IMR-90 (cell line): ENCODE results near the gene RIMS3. TPM values are rescaled to one million over a fixed set of nuclear protein-coding genes. Genes with fewer than 3 reads are reported as not detected.

Source experiments
- ATAC-seq: fragments of 200-7000 bp; cut with Tn5 transposase; 2 replicates; pipeline ENCODE4 v1.9.1; 2020; ENCODE audit warnings: low read depth, mild to moderate bottlenecking, moderate library complexity
- BruUV-seq: library from RNA; stranded (reverse); fragments of 400-500 nt; replicated peaks from 2 replicates; lab custom pipeline; 2021; lab: Mats Ljungman, UMichigan
- CTCF ChIA-PET: fragments of 300-600 bp; formaldehyde crosslinking; extraction: SDS; loops from one replicate; lab custom pipeline; 2021; ENCODE audit warnings: antibody characterized with exemption; lab: Yijun Ruan, JAX
- POLR2A ChIA-PET: fragments of 300-600 bp; sonication (Branson Sonifier 250); formaldehyde crosslinking; loops from one replicate; lab custom pipeline; 2022; ENCODE audit warnings: antibody characterized with exemption; ENCODE audit not compliant: unreplicated experiment; lab: Charles Lee
- DNase-seq: peaks from one replicate; pipeline ENCODE4 v3.0.0; 2013
- H2AFZ ChIP-seq: replicated peaks from 2 replicates; pipeline ENCODE3; 2013; ENCODE audit warnings: low read length, mild to moderate bottlenecking; ENCODE audit not compliant: poor library complexity
- H2AK5ac ChIP-seq: 2 replicates; pipeline ENCODE4 v1.6.1; 2013; ENCODE audit warnings: low read depth, low read length, inconsistent platforms
- H2AK9ac ChIP-seq: replicated peaks from 2 replicates; pipeline ENCODE3; 2013; ENCODE audit warnings: mild to moderate bottlenecking, low read depth, low read length, moderate library complexity; ENCODE audit not compliant: poor library complexity
- H2BK120ac ChIP-seq: 2 replicates; pipeline ENCODE4 v1.6.1; 2013; ENCODE audit warnings: low read depth, low read length, inconsistent platforms
- H2BK15ac ChIP-seq: 3 replicates; pipeline ENCODE4 v1.6.1; 2013; ENCODE audit warnings: low read depth, low read length, inconsistent platforms
- H2BK20ac ChIP-seq: 2 replicates; pipeline ENCODE4 v1.6.1; 2013; ENCODE audit warnings: low read depth, mild to moderate bottlenecking, inconsistent platforms, low read length, moderate library complexity
- H2BK5ac ChIP-seq: 2 replicates; pipeline ENCODE4 v1.6.1; 2013; ENCODE audit warnings: mild to moderate bottlenecking, low read depth, low read length, inconsistent platforms; ENCODE audit not compliant: poor library complexity, severe bottlenecking
- H3K14ac ChIP-seq: replicated peaks from 2 replicates; pipeline ENCODE4 v1.6.1; 2013; ENCODE audit warnings: low read depth, low read length, inconsistent platforms
- H3K18ac ChIP-seq: 2 replicates; pipeline ENCODE4 v1.6.1; 2013; ENCODE audit warnings: low read depth, low read length, control low read depth
- H3K23ac ChIP-seq: 2 replicates; pipeline ENCODE4 v1.6.1; 2013; ENCODE audit warnings: low read depth, low read length, inconsistent platforms
- H3K27ac ChIP-seq: 2 replicates; pipeline ENCODE4 v1.5.1; 2013; ENCODE audit warnings: mild to moderate bottlenecking, control low read depth, low read length; ENCODE audit not compliant: insufficient read depth
- H3K27me3 ChIP-seq: 2 replicates; pipeline ENCODE4 v1.6.1; 2013; ENCODE audit warnings: low read length; ENCODE audit not compliant: control insufficient read depth, insufficient read depth
- H3K36me3 ChIP-seq: 2 replicates; pipeline ENCODE4 v1.6.1; 2013; ENCODE audit warnings: low read length, mixed read lengths; ENCODE audit not compliant: control insufficient read depth, insufficient read depth
- H3K4ac ChIP-seq: 2 replicates; pipeline ENCODE4 v1.6.1; 2013; ENCODE audit warnings: low read depth, low read length, inconsistent platforms
- H3K4me1 ChIP-seq: 2 replicates; pipeline ENCODE4 v1.6.1; 2013; ENCODE audit warnings: low read length, mixed read lengths; ENCODE audit not compliant: control insufficient read depth, insufficient read depth
- H3K4me2 ChIP-seq: 2 replicates; pipeline ENCODE4 v1.6.1; 2013; ENCODE audit warnings: low read depth, mild to moderate bottlenecking, control low read depth, low read length, moderate library complexity
- H3K4me3 ChIP-seq: 2 replicates; pipeline ENCODE4 v1.5.1; 2013; ENCODE audit warnings: low read depth, mild to moderate bottlenecking, control low read depth, low read length, moderate library complexity; ENCODE audit not compliant: insufficient read depth
- H3K56ac ChIP-seq: 2 replicates; pipeline ENCODE4 v1.6.1; 2013; ENCODE audit warnings: low read length, inconsistent platforms; ENCODE audit not compliant: insufficient read depth; ENCODE audit errors: extremely low read depth
- H3K79me1 ChIP-seq, 2 experiments: 2 replicates each; pipeline ENCODE4 v1.6.1; 2013; ENCODE audit warnings: low read length in 2 of 2, inconsistent platforms in 1 of 2, low read depth in 1 of 2
- H3K9ac ChIP-seq: 2 replicates; pipeline ENCODE4 v1.6.1; 2013; ENCODE audit warnings: low read depth, low read length, control low read depth
- H3K9me1 ChIP-seq: 2 replicates; pipeline ENCODE4 v1.6.1; 2013; ENCODE audit warnings: low read length, inconsistent platforms; ENCODE audit not compliant: insufficient read depth
- H3K9me3 ChIP-seq: 2 replicates; pipeline ENCODE4 v1.6.1; 2013; ENCODE audit warnings: low read length; ENCODE audit not compliant: control insufficient read depth, insufficient read depth
- H4K20me1 ChIP-seq: 2 replicates; pipeline ENCODE4 v1.6.1; 2013; ENCODE audit warnings: low read length, inconsistent platforms; ENCODE audit not compliant: insufficient read depth
- H4K5ac ChIP-seq: 2 replicates; pipeline ENCODE4 v1.6.1; 2013; ENCODE audit warnings: mild to moderate bottlenecking, low read depth, low read length, control low read depth
- H4K8ac ChIP-seq, 2 experiments: 2 replicates each; pipeline ENCODE4 v1.6.1; 2013; ENCODE audit warnings: low read depth in 2 of 2, low read length in 2 of 2, control low read depth in 1 of 2, inconsistent platforms in 1 of 2
- H4K91ac ChIP-seq: 2 replicates; pipeline ENCODE4 v1.6.1; 2013; ENCODE audit warnings: low read depth, low read length, inconsistent platforms; ENCODE audit not compliant: insufficient read depth
- BHLHE40 ChIP-seq: fragments of 150-350 bp; IDR thresholded peaks from 2 replicates; pipeline ENCODE4 v1.6.1; 2016; ENCODE audit warnings: mild to moderate bottlenecking, low read depth, low read length
- CHD1 ChIP-seq: IDR thresholded peaks from 2 replicates; pipeline ENCODE4 v1.6.1; 2012; ENCODE audit warnings: low read depth, low read length, improper control_type of control experiment
- FOS ChIP-seq: fragments of 150-350 bp; IDR thresholded peaks from 2 replicates; pipeline ENCODE4 v1.6.1; 2016; ENCODE audit warnings: low read depth, low read length
- MAFK ChIP-seq: IDR thresholded peaks from 2 replicates; pipeline ENCODE4 v1.6.1; 2012; ENCODE audit warnings: low read depth, low read length, improper control_type of control experiment
- MAZ ChIP-seq: IDR thresholded peaks from 2 replicates; pipeline ENCODE4 v1.6.1; 2012; ENCODE audit warnings: low read depth, mild to moderate bottlenecking, low read length, improper control_type of control experiment, moderate library complexity, borderline replicate concordance
- MXI1 ChIP-seq: IDR thresholded peaks from 2 replicates; pipeline ENCODE4 v1.6.1; 2012; ENCODE audit warnings: low read depth, mild to moderate bottlenecking, low read length, moderate library complexity, borderline replicate concordance
- NFE2L2 ChIP-seq: fragments of 150-350 bp; IDR thresholded peaks from 2 replicates; pipeline ENCODE4 v1.6.1; 2016; ENCODE audit warnings: low read depth, mild to moderate bottlenecking, low read length
- POLR2A ChIP-seq: IDR thresholded peaks from 2 replicates; pipeline ENCODE4 v1.6.1; 2012; ENCODE audit warnings: mild to moderate bottlenecking, low read depth, low read length
- RAD21 ChIP-seq: IDR thresholded peaks from 2 replicates; pipeline ENCODE4 v1.6.1; 2012; ENCODE audit warnings: low read length, improper control_type of control experiment
- RCOR1 ChIP-seq: IDR thresholded peaks from 2 replicates; pipeline ENCODE4 v1.6.1; 2012; ENCODE audit warnings: mild to moderate bottlenecking, low read length, improper control_type of control experiment; ENCODE audit not compliant: insufficient replicate concordance
- RFX5 ChIP-seq: IDR thresholded peaks from 2 replicates; pipeline ENCODE4 v1.8.0; 2012; ENCODE audit warnings: low read depth, mild to moderate bottlenecking, low read length, moderate library complexity
- WGBS, 2 experiments: methylation state at CpG; one replicate each; pipeline versions ENCODE4 v1.1.5 to v1.1.7; 2013; ENCODE audit warnings: missing lambda C conversion rate in 2 of 2; ENCODE audit not compliant: insufficient read length in 1 of 2; ENCODE audit errors: extremely low coverage in 2 of 2; 5-methylcytosine and 5-hydroxymethylcytosine counted together
- dilution Hi-C: fragments of 300-500 bp; cut with HindIII; formaldehyde crosslinking; loops from one replicate; pipeline ENCODE4 v1.14.3; 2018; ENCODE audit warnings: low sequenced_read_pairs; ENCODE audit not compliant: unreplicated experiment
- in situ Hi-C: fragments of 300-500 bp; cut with MboI; formaldehyde crosslinking; loops from 3 replicates; pipeline ENCODE4 v1.14.3; 2019; ENCODE audit warnings: low sequenced_read_pairs, inconsistent platforms, mixed read lengths
- intact Hi-C: fragments of 100-400 bp; cut with micrococcal nuclease; formaldehyde crosslinking; loops from 2 replicates; pipeline ENCODE4 v1.10.0; 2022
- polyA plus RNA-seq, 3 experiments: library from polyadenylated mRNA; depleted of rRNA; stranded (reverse); fragments of >200 nt; gene quantifications; 2 replicates each; pipeline ENCODE4 v1.2.3, GENCODE V29; 2012; ENCODE audit warnings: low replicate concordance in 1 of 3
- total RNA-seq: library from RNA; depleted of rRNA; stranded (reverse); fragments of >200 nt; gene quantifications from 2 replicates; pipeline ENCODE4 v1.2.3, GENCODE V29; 2012
- TF ChIP-seq, protein P1 (sequence below): fragments of 150-350 bp; IDR thresholded peaks from 2 replicates; pipeline ENCODE4 v1.6.1; 2017; ENCODE audit warnings: mild to moderate bottlenecking, antibody characterized with exemption, low read length, low read depth
- TF ChIP-seq, protein P2 (sequence below): conservative IDR thresholded peaks from 2 replicates; pipeline ENCODE4 v1.5.1; 2012; ENCODE audit warnings: mild to moderate bottlenecking, low read depth, low read length, improper control_type of control experiment
- TF ChIP-seq, protein P3 (sequence below): fragments of 150-350 bp; IDR thresholded peaks from 2 replicates; pipeline ENCODE4 v1.6.1; 2016; ENCODE audit warnings: low read depth, mild to moderate bottlenecking, low read length, moderate library complexity, borderline replicate concordance

RIMS3 gene
- total and polyA plus RNA-seq, 2 of the 4 experiments (the other 2 are of a cell fraction), result 0.10 to 0.36 TPM

DNA sequence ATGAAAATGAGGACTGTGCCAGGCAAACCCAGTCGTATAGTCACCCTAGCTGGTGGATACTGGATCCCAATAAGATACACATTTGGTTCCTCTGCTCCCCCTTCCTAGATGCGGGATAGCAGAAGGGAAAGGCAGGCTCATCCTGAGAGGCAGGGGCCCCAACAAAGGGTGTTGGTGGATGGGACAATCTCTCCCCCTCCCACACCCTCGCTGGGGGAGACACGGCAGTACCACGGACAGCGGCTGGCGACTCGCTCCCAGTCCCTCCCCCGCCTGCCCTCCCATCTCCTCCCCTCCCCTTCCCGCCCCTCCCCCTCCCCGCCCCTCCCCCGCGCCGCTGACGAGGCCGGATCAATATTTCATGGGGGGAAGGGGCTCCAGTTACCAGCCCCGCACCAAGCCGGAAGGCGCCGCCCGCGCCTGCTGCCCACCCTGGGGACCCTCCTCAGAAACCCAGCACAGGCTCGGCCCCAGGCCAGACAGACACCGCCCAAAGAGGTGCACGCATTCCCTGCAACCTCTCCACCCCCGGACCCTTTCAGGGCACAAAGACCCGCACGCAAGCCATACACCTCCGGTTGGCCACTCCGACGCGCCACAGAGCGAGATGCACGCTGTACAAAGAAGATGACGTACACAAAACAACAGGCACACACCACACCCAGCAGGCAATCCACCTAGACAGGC, 11.5 kb downstream of the RIMS3 start (continued):
- TF ChIP-seq, protein P1, sequence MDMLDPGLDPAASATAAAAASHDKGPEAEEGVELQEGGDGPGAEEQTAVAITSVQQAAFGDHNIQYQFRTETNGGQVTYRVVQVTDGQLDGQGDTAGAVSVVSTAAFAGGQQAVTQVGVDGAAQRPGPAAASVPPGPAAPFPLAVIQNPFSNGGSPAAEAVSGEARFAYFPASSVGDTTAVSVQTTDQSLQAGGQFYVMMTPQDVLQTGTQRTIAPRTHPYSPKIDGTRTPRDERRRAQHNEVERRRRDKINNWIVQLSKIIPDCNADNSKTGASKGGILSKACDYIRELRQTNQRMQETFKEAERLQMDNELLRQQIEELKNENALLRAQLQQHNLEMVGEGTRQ, result no peak
- TF ChIP-seq RFX5, result no peak
- TF ChIP-seq CHD1, result no peak

DNA sequence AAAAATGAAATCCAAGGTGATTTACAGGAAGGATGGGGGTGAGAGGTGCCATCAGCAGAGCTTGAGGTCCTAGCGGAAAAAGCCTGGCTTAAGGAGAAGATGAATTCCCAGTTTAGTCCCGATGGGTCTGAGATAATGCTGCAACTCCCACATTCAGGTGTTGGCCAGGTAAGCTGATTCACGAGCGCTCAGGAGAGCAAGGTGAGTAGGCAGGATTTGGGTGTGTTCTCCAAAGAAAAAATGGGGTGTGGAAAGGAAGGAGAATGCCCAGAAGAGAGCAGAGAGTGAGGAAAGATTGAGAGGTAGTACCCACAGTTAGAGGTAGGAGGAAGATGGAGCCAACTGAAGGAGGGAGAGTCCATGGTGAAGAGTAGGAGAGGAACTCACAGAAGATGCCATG, 12.5 kb downstream of the RIMS3 start:
- Histone ChIP-seq H3K14ac (no peak overlapping the region), H3K9me3 (no peaks in the 10 kb centered on the region), H3K9ac (no peak overlapping the region), H3K23ac (no peak overlapping the region), H2AFZ (no peak overlapping the region), H2BK5ac (no peak overlapping the region), H3K56ac (no peak overlapping the region), H2AK9ac (no peak overlapping the region), H4K8ac (no peak overlapping the region), H4K20me1 (no peaks in the 10 kb centered on the region), H2BK120ac (no peak overlapping the region), H3K36me3 (no peaks in the 10 kb centered on the region), H3K79me1 (no peaks in the 10 kb centered on the region), H3K27me3 (peaks cover 37% of the 10 kb centered on the region), H3K27ac (no peak overlapping the region), H2BK20ac (no peak overlapping the region), H3K4me1 (no peaks in the 10 kb centered on the region), H4K91ac (no peak overlapping the region), H3K4me2 (no peak overlapping the region), H2AK5ac (no peak overlapping the region), H3K9me1 (peaks cover 6% of the 10 kb centered on the region; the same call in 1 of the 2 replicates), H2BK15ac (no peak overlapping the region), H3K4ac (no peak overlapping the region), H3K18ac (no peak overlapping the region), H3K4me3 (no peak overlapping the region), H4K5ac (no peak overlapping the region)
- ATAC-seq, result no peak
- DNase-seq, result no peak
- in situ Hi-C loops (no loop called here), dilution Hi-C loops (no loop called here), intact Hi-C loops (no loop called here)
- TF ChIP-seq MAFK (no peak), RAD21 (no peak), RCOR1 (no peak), NFE2L2 (no peak), MXI1 (no peak), POLR2A (no peak), FOS (no peak), BHLHE40 (no peak), MAZ (no peak), RFX5 (no peak)
- TF ChIP-seq, protein P2, sequence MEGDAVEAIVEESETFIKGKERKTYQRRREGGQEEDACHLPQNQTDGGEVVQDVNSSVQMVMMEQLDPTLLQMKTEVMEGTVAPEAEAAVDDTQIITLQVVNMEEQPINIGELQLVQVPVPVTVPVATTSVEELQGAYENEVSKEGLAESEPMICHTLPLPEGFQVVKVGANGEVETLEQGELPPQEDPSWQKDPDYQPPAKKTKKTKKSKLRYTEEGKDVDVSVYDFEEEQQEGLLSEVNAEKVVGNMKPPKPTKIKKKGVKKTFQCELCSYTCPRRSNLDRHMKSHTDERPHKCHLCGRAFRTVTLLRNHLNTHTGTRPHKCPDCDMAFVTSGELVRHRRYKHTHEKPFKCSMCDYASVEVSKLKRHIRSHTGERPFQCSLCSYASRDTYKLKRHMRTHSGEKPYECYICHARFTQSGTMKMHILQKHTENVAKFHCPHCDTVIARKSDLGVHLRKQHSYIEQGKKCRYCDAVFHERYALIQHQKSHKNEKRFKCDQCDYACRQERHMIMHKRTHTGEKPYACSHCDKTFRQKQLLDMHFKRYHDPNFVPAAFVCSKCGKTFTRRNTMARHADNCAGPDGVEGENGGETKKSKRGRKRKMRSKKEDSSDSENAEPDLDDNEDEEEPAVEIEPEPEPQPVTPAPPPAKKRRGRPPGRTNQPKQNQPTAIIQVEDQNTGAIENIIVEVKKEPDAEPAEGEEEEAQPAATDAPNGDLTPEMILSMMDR, result no peak
- TF ChIP-seq, protein P3, sequence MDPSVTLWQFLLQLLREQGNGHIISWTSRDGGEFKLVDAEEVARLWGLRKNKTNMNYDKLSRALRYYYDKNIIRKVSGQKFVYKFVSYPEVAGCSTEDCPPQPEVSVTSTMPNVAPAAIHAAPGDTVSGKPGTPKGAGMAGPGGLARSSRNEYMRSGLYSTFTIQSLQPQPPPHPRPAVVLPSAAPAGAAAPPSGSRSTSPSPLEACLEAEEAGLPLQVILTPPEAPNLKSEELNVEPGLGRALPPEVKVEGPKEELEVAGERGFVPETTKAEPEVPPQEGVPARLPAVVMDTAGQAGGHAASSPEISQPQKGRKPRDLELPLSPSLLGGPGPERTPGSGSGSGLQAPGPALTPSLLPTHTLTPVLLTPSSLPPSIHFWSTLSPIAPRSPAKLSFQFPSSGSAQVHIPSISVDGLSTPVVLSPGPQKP, result no peak
- CTCF ChIA-PET, result no interaction called here
- BruUV-seq, result no TSS peak
- POLR2A ChIA-PET, result no interaction called here
- 82% methylated on average over 4 of the region's 4 CpGs; no CpG with 5 or more reads in 1 of the 2 experiments for whole genome bisulfite sequencing, 2 experiments
